HepG2 (cell line): ENCODE measurements around the gene SCN4B. TPM values are rescaled to one million over a fixed set of nuclear protein-coding genes. Genes with fewer than 3 reads are reported as not detected.
A peak's percentile ranks its signal among the peaks of the same experiment; 100 is the strongest.

Source experiments
- CBX5 ChIP-seq: sonication (generic); formaldehyde crosslinking; IDR thresholded peaks from 2 replicates; pipeline ENCODE4 v1.4.0; 2020; ENCODE audit warnings: missing genetic modification reagents, borderline replicate concordance
- FOXA1 ChIP-seq, 2 experiments: fragments of 450-650 bp in 1 of 2; sonication (generic) in 1 of 2; formaldehyde crosslinking in 1 of 2; IDR thresholded peaks; 2 replicates each; pipeline versions ENCODE4 v1.4.0 to v1.6.1; 2016 to 2020; ENCODE audit warnings: missing genetic modification reagents in 1 of 2
- FOXJ3 ChIP-seq: sonication (generic); formaldehyde crosslinking; IDR thresholded peaks from 2 replicates; pipeline ENCODE4 v1.4.0; 2020; ENCODE audit warnings: missing genetic modification reagents, mild to moderate bottlenecking, borderline replicate concordance
- GTF2F1 ChIP-seq: fragments of 150-350 bp; IDR thresholded peaks from 2 replicates; pipeline ENCODE4 v1.6.1; 2014; ENCODE audit warnings: low read length
- KMT2B ChIP-seq: IDR thresholded peaks from 2 replicates; pipeline ENCODE4 v1.6.1; 2016; ENCODE audit warnings: missing genetic modification reagents, missing compliant biosample characterization
- MAFG ChIP-seq: sonication (generic); formaldehyde crosslinking; IDR thresholded peaks from 2 replicates; pipeline ENCODE4 v1.5.1; 2020; ENCODE audit warnings: mild to moderate bottlenecking, missing genetic modification reagents
- MEF2D ChIP-seq: sonication (generic); formaldehyde crosslinking; IDR thresholded peaks from 2 replicates; pipeline ENCODE4 v1.5.1; 2020; ENCODE audit warnings: mild to moderate bottlenecking, missing genetic modification reagents
- MEIS2 ChIP-seq: sonication (generic); formaldehyde crosslinking; IDR thresholded peaks from 2 replicates; pipeline ENCODE4 v1.9.0; 2021; ENCODE audit warnings: mild to moderate bottlenecking, missing genetic modification reagents
- MLXIP ChIP-seq: sonication (generic); formaldehyde crosslinking; IDR thresholded peaks from 2 replicates; pipeline ENCODE4 v1.9.0; 2021; ENCODE audit warnings: missing genetic modification reagents, borderline replicate concordance
- NCOA1 ChIP-seq: sonication (generic); formaldehyde crosslinking; IDR thresholded peaks from 2 replicates; pipeline ENCODE4 v1.9.0; 2021; ENCODE audit warnings: missing genetic modification reagents
- NR3C1 ChIP-seq: sonication (generic); formaldehyde crosslinking; IDR thresholded peaks from 2 replicates; pipeline ENCODE4 v1.4.0; 2020; ENCODE audit warnings: missing genetic modification reagents
- PRPF4 ChIP-seq: fragments of 200-400 bp; formaldehyde crosslinking; IDR thresholded peaks from 2 replicates; pipeline ENCODE4 v1.6.1; 2016; ENCODE audit warnings: low read length, low read depth; ENCODE audit not compliant: poor library complexity, severe bottlenecking
- RARG ChIP-seq: sonication (generic); formaldehyde crosslinking; IDR thresholded peaks from 2 replicates; pipeline ENCODE4 v1.4.0; 2020; ENCODE audit warnings: low read depth, mild to moderate bottlenecking, missing genetic modification reagents
- SCMH1 ChIP-seq: sonication (generic); formaldehyde crosslinking; IDR thresholded peaks from 2 replicates; pipeline ENCODE4 v1.9.0; 2021; ENCODE audit warnings: missing genetic modification reagents, mild to moderate bottlenecking, borderline replicate concordance
- TEF ChIP-seq: sonication (generic); formaldehyde crosslinking; IDR thresholded peaks from 2 replicates; pipeline ENCODE4 v1.5.0; 2020; ENCODE audit warnings: missing genetic modification reagents
- ZNF224 ChIP-seq: sonication (generic); formaldehyde crosslinking; IDR thresholded peaks from 2 replicates; pipeline ENCODE4 v1.5.0; 2020; ENCODE audit warnings: mild to moderate bottlenecking, missing genetic modification reagents
- ZNF251 ChIP-seq: sonication (generic); formaldehyde crosslinking; IDR thresholded peaks from 2 replicates; pipeline ENCODE4 v1.9.0; 2021; ENCODE audit warnings: mild to moderate bottlenecking, missing genetic modification reagents
- ZNF503 ChIP-seq: sonication (generic); formaldehyde crosslinking; IDR thresholded peaks from 2 replicates; pipeline ENCODE4 v1.4.0; 2020; ENCODE audit warnings: missing genetic modification reagents
- ZNF678 ChIP-seq: sonication (generic); formaldehyde crosslinking; IDR thresholded peaks from 2 replicates; pipeline ENCODE4 v1.4.0; 2020; ENCODE audit warnings: mild to moderate bottlenecking, missing genetic modification reagents
- ZUFSP ChIP-seq: sonication (generic); formaldehyde crosslinking; IDR thresholded peaks from 2 replicates; pipeline ENCODE4 v1.9.0; 2021; ENCODE audit warnings: missing genetic modification reagents, mild to moderate bottlenecking, borderline replicate concordance
- polyA plus RNA-seq, 8 experiments: library from polyadenylated mRNA; depleted of rRNA in 3 of 8; stranded (reverse) in 7 of 8; unstranded in 1 of 8; fragments of >200 nt; fragmentation: Illumina TruSeq in 4 of 8; extraction: Trizol in 4 of 8; gene quantifications; 2 replicates each; pipeline versions ENCODE4 v1.2.1 to v1.2.3, GENCODE V29; 2011 to 2016; ENCODE audit warnings: low read depth in 4 of 8, missing spikeins in 1 of 8, mixed read lengths in 1 of 8; ENCODE audit not compliant: insufficient read depth in 1 of 8
- total RNA-seq, 5 experiments: library from RNA; depleted of rRNA; stranded (reverse); fragments of >200 nt; fragmentation: Illumina TruSeq; extraction: Trizol; gene quantifications; 2 replicates each; pipeline ENCODE4 v1.2.3, GENCODE V29; 2016; ENCODE audit warnings: low read depth in 1 of 5
- TF ChIP-seq, protein P1 (sequence below): sonication (generic); formaldehyde crosslinking; IDR thresholded peaks from 2 replicates; pipeline ENCODE4 v1.5.1; 2020; ENCODE audit warnings: mild to moderate bottlenecking, missing genetic modification reagents

SCN4B gene
- total and polyA plus RNA-seq, 2 of the 13 experiments (the other 11 are each of a cell fraction or from before 2014, with no cell fraction given) = 0.04 to 0.29 TPM

GRCh38 chr11:118095967-118096367 lies 56.7 kb downstream of the SCN4B start (continued):
- TF ChIP-seq, protein P1, sequence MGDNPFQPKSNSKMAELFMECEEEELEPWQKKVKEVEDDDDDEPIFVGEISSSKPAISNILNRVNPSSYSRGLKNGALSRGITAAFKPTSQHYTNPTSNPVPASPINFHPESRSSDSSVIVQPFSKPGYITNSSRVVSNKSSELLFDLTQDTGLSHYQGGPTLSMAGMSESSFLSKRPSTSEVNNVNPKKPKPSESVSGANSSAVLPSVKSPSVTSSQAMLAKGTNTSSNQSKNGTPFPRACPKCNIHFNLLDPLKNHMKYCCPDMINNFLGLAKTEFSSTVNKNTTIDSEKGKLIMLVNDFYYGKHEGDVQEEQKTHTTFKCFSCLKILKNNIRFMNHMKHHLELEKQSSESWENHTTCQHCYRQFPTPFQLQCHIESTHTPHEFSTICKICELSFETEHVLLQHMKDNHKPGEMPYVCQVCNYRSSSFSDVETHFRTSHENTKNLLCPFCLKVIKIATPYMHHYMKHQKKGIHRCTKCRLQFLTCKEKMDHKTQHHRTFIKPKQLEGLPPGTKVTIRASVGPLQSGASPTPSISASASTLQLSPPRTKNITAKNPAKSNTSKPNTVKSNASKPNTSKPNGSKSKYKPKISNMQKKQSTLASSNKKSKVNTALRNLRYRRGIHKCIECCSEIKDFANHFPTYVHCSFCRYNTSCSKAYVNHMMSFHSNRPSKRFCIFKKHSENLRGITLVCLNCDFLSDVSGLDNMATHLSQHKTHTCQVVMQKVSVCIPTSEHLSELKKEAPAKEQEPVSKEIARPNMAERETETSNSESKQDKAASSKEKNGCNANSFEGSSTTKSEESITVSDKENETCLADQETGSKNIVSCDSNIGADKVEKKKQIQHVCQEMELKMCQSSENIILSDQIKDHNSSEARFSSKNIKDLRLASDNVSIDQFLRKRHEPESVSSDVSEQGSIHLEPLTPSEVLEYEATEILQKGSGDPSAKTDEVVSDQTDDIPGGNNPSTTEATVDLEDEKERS (CRISPR knock-in tag) = 0 out of 2 replicates have a peak, but pooled peaks have one; percentile 42
- TF ChIP-seq MLXIP (peak; percentile 93), NR3C1 (CRISPR knock-in tag) (no peak), ZNF251 (CRISPR knock-in tag) (no peak), TEF (CRISPR knock-in tag) (no peak), KMT2B (no peak), MEIS2 (CRISPR knock-in tag) (no peak), MAFG (CRISPR knock-in tag) (no peak), GTF2F1 (no peak), FOXJ3 (CRISPR knock-in tag) (peak; percentile 73; the same call in 1 of the 2 replicates), CBX5 (CRISPR knock-in tag) (no peak; the same call in 1 of the 2 replicates), PRPF4 (no peak), ZUFSP (CRISPR knock-in tag) (no peak), NCOA1 (CRISPR knock-in tag) (no peak), ZNF678 (CRISPR knock-in tag) (no peak), RARG (CRISPR knock-in tag) (no peak), ZNF503 (no peak), ZNF224 (CRISPR knock-in tag) (no peak), MEF2D (CRISPR knock-in tag) (peak; percentile 77), FOXA1 (IDR thresholded peaks at IDR 0.05) (no peak), FOXA1 (CRISPR knock-in tag; IDR thresholded peaks at IDR 0.05) (no peak), SCMH1 (no peak)
